Endometrium (tissue), 2 donors: ENCODE results near the gene ATP10B.
"Not testable (repeated sequence)": the region's sequence is repeated elsewhere in the genome, so short reads cannot be mapped to it uniquely, and the experiment has no call there.

Experiments
- FAIRE-seq: peaks from 2 replicates; lab custom pipeline; 2012; peaks lifted over from hg19 to GRCh38; lab: Jason Lieb, UNC
- donor health status: control.
- donor health status: control.

Gene ATP10B, protein sequence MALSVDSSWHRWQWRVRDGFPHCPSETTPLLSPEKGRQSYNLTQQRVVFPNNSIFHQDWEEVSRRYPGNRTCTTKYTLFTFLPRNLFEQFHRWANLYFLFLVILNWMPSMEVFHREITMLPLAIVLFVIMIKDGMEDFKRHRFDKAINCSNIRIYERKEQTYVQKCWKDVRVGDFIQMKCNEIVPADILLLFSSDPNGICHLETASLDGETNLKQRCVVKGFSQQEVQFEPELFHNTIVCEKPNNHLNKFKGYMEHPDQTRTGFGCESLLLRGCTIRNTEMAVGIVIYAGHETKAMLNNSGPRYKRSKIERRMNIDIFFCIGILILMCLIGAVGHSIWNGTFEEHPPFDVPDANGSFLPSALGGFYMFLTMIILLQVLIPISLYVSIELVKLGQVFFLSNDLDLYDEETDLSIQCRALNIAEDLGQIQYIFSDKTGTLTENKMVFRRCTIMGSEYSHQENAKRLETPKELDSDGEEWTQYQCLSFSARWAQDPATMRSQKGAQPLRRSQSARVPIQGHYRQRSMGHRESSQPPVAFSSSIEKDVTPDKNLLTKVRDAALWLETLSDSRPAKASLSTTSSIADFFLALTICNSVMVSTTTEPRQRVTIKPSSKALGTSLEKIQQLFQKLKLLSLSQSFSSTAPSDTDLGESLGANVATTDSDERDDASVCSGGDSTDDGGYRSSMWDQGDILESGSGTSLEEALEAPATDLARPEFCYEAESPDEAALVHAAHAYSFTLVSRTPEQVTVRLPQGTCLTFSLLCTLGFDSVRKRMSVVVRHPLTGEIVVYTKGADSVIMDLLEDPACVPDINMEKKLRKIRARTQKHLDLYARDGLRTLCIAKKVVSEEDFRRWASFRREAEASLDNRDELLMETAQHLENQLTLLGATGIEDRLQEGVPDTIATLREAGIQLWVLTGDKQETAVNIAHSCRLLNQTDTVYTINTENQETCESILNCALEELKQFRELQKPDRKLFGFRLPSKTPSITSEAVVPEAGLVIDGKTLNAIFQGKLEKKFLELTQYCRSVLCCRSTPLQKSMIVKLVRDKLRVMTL (N-terminal part only)

DNA sequence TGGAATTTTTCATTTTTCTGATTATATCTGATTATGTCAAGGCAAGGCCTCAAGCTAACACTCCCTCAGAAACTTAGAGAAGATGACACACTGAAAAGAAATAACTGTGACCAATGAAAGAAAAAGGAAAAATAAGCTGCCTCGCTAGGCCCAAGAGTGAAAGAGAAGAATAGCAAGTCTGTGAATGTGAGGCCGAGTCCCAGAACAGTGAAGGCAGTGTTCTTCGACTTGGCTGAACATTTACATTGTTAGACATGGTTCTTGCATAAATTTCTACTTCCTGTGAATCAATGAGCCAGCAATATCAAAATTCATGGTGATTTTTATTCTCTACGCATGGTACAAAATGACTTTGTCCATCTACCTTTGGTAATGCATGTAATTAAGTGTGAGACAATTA, at the start of gene ATP10B:
Gene ATP10B (minus strand): TSS at position 163 of the 400 bp plus-strand sequence. CDS start 164,137 bp downstream, outside the sequence.
- FAIRE-seq, result no peak

DNA sequence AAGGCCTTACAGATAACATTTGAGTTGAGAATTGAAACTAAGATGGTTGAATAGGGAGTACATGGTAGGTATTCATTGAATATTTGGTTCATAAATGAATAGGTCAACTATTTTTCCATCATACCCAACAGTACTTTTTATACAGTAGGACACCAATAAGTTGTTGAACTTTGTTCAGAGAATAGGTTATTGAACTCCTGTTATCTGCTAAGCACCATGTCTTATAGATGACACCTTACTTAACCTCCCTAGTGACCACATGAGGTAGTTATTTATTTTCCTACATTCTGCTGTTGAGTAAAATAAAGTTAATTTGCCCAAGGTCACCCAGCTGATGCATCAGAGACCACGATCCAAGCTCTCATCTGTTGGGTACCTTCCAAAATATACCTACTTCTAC, 49.6 kb upstream of the ATP10B start:
- no peak for FAIRE-seq

DNA sequence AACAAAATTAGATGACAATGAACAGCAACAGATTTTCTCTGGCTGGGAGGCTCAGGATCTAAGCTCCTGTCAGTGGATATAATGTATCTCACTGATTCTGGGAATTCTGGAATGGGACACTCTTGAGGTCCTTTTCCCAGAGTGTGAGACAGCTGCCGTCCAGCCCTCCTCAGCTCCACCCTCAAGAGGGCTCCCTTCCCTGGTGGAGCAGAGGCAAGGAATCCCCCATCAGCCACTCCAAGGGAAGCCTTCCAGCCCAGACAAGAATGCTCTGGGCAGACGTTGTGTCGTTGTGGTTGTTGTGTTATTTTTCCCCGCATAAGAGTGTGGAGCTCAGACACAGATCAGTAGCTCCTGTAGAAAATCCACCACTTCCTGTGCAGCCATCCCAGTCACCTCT, 47.7 kb upstream of the ATP10B start:
- FAIRE-seq, result no peak

DNA sequence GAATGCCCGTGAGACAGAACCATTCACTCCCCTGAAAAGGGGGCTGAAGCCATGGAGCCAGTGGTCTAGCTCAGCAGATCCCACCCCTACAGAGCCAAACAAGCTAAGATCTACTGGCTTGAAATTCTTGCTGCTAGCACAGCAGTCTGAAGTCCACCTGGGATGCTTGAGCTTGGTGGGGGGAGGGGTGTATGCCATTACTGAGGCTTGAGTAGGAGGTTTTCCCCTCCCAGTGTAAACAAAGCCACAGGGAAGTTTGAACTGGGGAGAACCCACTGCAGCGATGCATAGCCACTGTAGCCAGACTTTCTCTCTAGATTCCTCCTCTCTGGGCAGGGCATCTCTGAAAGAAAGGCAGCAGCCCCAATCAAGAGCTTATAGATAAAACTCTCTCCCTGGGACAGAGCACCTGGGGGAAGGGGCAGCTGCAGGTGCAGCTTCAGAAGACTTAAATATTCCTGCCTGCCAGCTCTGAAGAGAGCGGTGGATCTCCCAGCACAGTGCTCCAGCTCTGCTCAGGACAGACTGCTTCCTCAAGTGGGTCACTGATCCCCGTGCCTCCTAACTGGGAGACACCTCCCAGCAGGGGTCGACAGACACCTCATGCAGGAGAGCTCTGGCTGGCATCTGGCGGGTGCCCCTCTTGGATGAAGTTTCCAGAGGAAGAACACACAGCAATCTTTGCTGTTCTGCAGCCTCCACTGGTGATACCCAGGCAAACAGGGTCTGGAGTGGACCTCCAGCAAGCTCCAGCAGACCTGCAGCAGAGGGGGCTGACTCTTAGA, 41.4 kb upstream of the ATP10B start:
- not testable (repeated sequence) for FAIRE-seq

DNA sequence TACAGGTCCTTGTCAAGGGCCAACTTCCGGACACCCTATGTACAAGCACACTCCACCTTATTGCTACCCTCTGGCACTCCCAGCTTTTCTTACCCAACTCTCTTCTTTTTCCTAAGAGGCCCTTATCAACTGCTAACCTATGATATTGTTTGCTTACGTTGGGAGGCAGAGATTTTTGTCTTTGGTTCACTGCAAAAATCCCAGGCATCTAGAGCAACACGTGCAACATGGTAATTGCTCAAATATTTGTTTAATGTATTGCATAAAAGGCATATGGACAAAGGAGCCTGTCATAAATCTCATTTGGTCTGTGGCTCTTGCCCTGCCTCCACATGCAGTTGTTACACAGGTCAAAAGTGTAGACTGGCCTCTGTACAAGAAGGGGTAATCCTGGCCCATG, 35.8 kb upstream of the ATP10B start:
- no peak for FAIRE-seq

DNA sequence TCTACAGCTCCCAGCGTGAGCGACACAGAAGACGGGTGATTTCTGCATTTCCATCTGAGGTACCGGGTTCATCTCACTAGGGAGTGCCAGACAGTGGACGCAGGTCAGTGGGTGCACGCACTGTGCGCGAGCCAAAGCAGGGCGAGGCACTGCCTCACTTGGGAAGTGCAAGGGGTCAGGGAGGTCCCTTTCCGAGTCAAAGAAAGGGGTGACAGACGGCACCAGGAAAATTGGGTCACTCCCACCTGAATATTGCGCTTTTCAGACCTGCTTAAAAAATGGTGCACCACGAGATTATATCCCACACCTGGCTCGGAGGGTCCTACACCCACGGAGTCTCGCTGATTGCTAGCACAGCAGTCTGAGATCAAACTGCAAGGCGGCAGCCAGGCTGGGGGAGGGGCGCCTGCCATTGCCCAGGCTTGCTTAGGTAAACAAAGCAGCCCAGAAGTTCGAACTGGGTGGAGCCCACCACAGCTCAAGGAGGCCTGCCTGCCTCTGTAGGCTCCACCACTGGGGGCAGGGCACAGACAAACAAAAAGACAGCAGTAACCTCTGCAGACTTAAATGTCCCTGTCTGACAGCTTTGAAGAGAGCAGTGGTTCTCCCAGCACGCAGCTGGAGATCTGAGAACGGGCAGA, 21.7 kb upstream of the ATP10B start:
- not testable (repeated sequence) for FAIRE-seq

DNA sequence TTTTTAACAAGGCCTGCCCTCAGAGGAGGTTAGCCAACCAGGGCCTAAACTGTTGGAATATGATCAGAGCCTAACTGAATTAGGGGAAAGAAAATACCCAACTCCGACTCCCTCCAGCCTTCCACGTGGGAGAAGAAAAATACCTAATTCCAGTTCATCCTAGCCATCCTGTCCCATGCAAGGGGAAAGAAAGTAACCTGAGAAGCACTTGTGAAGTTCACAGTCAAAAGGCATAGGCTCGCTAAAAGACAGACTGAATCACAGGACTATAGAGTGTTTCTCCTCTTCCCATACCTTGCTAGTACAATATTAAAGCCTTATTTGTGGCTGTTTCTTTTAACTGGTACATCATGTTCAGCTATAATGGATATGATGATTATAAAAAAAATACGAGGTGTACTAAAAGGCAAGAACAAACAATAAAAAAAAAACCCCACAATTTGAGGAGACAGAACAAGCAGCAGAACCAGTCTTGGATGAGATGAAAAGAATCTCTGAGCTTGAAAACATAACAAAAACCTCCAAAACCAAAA, 18.0 kb upstream of the ATP10B start:
- FAIRE-seq, result no peak

DNA sequence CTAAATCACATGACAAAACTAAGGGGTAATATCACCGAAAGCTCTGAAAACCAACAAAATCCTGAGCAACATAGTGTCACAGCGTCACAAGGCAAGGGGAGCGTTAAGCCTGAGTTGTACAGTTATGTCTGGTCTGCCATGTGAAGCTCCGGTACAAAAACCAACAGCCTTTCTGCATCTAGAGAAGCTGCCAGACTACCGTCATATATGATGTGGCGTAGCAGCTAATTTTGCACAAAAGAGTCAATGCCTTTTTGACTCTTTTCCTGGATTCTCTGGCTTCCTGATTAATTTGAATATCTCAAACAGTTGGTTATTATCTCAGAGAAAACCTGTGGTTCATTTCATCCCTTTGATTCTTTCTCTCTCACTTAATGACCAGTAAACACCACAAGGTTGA, 16.0 kb upstream of the ATP10B start:
- no peak for FAIRE-seq

DNA sequence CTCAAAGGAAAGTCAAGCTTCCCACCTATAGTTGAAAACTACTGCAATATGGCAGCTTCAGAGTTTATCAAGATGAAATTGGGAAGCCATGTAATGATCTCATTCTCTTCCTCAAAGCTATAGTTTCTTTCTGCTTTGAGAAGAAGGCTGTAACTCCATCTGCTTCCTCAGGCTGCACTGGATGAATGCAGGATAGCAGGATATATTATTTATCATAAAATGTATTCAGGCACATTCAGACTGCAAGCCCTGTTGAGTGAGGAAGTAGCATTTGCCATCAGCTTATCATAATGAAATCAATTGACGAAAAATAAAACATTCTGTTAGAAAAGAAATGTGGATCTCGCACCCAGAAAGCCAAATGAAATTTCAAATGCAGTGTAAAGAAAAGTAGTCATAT, 560 bp downstream of the ATP10B start:
- FAIRE-seq, result no peak

DNA sequence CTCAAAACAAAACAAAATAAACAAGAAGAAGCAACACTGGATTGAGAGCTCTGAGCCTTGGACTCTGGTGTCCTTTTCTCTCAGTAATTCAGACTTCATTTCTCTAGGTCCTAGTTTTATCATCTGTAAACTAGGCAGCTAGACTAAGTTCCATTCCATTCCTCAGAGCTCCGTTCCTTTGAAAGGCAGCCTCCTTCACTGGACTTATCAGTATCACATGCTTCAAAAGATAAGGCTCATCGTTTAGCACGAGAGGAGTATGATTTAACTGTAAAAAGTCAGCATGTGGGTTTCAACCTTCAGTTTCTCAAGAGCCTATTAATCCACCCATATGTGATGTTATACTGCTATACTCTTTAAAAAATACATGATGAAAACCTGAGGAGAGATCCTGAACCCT, 1.6 kb downstream of the ATP10B start:
- FAIRE-seq, result no peak

DNA sequence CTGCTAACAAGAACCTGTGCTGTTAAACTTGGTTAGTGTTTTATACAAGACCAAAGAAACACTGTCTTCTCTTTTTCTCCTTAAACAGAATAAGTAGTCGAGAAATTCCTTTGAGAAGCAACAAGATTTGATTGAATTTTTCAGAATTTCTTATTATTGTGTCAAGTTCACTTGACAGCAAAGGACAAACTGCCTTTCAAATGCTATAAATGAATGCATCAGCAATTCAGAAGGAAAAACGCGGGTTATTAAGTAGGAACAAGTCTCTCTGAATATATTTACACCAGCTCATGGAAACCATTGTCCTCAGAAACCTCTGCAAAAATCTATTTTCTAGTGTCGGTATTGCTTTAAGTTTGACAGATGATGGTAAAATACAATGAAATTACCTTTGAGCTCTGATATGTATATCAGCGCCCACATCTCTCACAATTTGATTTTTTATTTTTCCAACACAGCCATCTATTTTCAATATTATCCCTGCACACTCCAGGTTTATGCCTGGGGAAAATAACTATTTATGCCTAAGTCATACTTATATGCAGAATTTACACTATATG, 4.4 kb downstream of the ATP10B start:
- no peak for FAIRE-seq

DNA sequence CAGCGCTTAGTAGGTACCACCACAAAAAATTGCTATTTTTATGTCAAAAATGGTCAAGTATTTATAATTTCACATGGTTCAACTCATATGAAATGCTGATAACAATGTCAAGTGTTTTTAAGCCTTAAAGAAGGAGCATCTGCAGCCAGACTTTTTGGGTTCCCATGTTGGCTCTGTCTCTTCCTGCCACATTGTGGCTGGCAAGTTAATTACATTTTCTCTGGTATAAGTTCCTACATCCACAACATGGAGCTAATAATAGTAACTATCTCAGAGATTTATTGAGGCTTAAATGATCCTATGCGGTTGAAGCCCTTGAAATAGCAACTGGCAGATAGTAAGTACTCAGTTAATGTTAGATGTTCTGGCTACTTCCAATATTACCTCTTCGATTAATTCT, 5.4 kb downstream of the ATP10B start:
- no peak for FAIRE-seq

DNA sequence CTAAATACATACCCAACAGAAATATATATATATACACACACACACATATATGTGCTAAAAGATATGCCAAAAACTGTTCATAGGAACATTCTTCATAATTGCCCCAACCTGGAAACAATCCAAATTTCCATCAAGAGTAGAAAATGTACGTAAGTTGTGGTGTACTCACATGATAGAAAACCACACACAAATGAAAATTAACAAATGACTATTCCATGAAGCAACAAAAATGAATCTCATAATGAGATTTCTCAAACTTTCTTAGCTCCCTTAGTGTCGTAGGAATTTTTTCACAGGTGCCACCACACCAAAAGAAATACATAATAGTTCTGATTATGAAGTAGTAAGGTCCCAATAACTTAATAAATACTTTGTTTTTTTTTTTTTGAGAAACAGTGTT, 7.8 kb downstream of the ATP10B start:
- no peak for FAIRE-seq

DNA sequence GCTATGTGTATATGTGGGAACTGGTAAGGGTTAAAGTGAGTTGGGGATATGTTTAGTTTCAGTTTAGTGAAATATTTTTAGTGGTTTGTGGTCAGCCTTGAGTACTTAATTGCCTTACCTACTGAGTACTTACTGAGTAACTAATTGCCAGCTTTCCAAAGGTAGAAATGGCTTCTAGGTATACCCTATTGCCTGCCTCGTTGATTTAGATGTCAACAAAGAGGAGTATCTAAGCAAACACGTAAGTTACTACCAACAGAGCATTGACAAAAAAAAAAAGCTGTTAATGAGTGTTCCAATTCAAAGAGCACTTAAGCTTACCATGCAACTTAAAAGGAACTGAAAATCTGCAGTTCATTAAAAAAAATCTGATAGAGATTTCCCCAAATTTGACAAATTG, 8.8 kb downstream of the ATP10B start:
- FAIRE-seq, result no peak

DNA sequence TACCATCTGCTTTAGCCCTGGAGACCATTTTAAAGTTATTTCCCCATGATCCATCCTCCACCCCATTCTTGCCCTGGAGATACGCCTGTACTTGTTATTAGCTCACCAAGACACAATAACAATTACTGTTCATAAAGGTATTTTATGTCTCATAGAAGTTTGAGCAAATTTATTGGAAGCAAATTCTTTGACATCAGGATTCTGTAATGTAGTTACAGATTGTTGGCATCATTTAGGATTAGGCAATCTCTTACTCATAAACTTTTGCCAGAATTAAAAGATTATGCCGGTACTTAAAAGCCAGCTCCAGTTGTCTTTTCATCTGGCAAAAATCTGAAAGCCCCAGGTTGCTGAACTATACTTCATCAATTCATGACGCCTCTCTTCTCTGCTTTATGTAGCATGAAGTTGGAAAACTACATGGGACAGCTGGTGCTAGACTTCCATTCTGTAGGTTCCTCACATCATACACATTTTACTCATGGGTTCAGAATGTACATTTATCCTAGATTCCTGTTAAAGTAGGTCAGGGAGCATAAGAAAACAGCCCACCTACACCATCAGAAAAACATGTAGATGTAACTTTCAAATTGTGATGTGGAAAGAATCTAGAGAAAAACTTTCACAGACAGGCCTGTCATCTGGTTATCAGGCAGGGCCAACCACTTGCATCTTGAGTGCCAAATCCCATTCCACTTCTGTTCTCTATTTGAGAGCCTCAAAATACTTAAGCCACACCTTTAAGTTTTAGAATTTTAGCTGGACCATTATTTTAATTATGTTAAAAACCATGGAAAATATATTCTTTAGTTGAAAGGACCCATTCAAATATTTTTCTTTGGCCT, 14.0 kb downstream of the ATP10B start:
- no peak for FAIRE-seq

DNA sequence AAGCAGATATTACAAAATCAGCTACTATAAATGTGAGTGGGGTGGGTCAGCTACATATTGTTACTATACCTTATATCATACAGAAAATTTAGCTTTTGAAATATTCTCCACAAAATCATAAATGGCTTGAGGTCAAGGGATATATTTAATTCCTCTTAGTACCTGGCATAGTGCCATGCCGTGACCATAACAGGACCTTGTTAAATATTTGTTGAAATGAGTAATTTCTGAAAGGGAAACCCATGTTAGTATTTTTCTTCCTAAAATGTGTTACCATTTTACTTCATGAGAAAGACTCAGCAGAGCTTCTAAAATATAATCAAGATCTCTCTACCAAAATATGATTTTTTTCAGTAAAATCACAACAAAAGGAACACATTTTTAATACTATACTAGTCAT, 14.8 kb downstream of the ATP10B start:
- FAIRE-seq, result no peak

DNA sequence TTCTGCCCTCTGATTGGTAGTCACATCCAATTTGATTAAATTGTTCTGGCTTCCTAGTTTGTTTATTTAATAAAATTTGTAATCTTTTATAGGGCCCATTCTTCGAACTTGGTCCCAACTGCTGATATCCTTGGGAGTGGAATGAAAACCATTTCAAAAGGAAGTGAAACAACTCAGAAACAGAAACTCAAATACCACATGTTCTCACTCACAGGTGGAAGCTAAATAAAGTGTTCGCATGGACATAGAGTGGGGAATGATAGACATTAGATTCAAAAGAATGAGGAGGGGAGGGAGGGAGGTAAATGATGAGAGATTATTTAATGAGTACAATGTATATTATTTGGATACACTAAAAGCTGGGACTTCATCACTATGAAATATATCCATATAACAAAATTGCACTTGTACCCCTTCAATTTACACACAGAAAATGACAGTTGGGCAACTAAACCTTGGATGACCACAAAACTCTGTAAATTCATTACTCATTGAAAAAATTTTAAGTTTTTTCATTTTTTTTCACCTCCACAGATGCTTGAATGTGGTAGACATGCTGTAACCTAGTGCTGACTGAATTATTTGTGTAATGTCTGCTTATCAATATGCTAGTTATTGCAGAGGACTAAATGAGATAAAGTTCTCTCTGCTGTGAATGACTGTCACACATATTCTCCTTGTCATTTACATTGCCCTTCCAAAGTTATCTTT, 16.0 kb downstream of the ATP10B start:
- FAIRE-seq, result no peak

DNA sequence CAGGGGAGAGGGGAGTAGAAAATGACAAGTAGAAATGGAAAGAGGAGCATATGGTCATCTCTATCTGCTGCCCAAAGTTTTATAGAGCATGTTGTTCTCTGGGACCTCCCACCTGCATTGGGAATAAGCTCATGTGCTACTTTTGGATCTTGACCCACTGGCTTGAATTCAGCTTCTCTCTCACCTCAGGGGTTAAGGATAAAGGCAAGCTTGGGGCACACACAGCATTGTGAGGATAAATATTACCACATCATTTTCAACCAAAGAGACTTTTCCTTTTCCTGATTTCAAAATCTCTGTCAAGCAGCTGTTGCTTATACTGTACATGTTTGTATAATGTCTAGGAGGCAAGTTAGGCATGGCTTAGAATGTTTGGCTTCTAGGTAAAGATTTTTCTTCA, 16.6 kb downstream of the ATP10B start:
- FAIRE-seq, result no peak

DNA sequence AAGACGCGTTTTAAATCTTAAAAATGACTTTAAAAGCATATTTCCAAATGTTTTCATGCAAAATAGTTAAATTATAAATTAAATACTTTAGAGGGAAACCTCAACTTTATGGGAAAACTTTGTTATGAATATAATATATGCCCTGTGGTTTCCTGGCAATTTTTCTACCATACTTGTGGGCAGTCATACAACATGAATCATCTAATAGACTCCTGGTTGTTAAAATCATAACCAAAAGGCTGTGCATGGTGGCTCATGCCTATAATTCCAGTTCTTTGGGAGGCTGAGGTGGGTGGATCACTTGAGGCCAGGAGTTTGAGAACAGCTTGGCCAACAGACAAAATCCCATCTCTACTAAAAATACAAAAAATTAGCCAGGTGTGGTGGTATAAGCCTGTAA, 18.2 kb downstream of the ATP10B start:
- FAIRE-seq, result no peak
